HG02763 (cell line): Measurements from ENCODE around the gene LMNTD2.
"Not testable (repeated sequence)": the region's sequence is repeated elsewhere in the genome, so short reads cannot be mapped to it uniquely, and the experiment has no call there.

ENCODE experiments used
- ATAC-seq: cut with Tn5 transposase; IDR thresholded peaks from one replicate; pipeline ENCODE4 v1.9.1; 2021; ENCODE audit warnings: mild to moderate bottlenecking, moderate library complexity; ENCODE audit not compliant: unreplicated experiment

LMNTD2 gene

GRCh38 chr11:587546-587945, 27.0 kb upstream of the LMNTD2 start:
- no peak for ATAC-seq

- no peak for ATAC-seq
These were observed 26.1 kb upstream of the LMNTD2 start for GRCh38 chr11:586376-587316.

- no peak for ATAC-seq
These were observed 23.7 kb upstream of the LMNTD2 start for GRCh38 chr11:584287-584686.

- no peak for ATAC-seq
These were observed 21.2 kb upstream of the LMNTD2 start for GRCh38 chr11:581752-582151.

GRCh38 chr11:581342-581741, 20.8 kb upstream of the LMNTD2 start:
- no peak for ATAC-seq

GRCh38 chr11:579830-580601, 19.5 kb upstream of the LMNTD2 start:
- ATAC-seq, result no peak

GRCh38 chr11:578276-579035, 17.9 kb upstream of the LMNTD2 start:
- no peak for ATAC-seq

GRCh38 chr11:577611-577894, 17.0 kb upstream of the LMNTD2 start:
- no peak for ATAC-seq

- ATAC-seq, result no peak
These were observed 16.5 kb upstream of the LMNTD2 start for GRCh38 chr11:576811-577610.

GRCh38 chr11:575996-576768, 15.6 kb upstream of the LMNTD2 start, which contains the start of gene PHRF1:
Gene PHRF1, plus strand, starts transcription at chr11:576470. Its CDS starts 5,043 bp downstream, at chr11:581513.
- peak; percentile 88 for ATAC-seq

GRCh38 chr11:575313-575995, 14.9 kb upstream of the LMNTD2 start:
- peak; percentile 38 for ATAC-seq

- no peak for ATAC-seq
These were observed 14.2 kb upstream of the LMNTD2 start for GRCh38 chr11:574632-575312.

GRCh38 chr11:574031-574570, 13.6 kb upstream of the LMNTD2 start:
- ATAC-seq, result not testable (repeated sequence)

GRCh38 chr11:573146-573759, 12.7 kb upstream of the LMNTD2 start:
- no peak for ATAC-seq

- ATAC-seq, result no peak
These were observed 11.3 kb upstream of the LMNTD2 start for GRCh38 chr11:571802-572185.

GRCh38 chr11:569158-569885, 8.8 kb upstream of the LMNTD2 start:
- no peak for ATAC-seq
